ENCODE results near the gene NUP210L.
A peak's percentile ranks its signal among the peaks of the same experiment; 100 is the strongest.
"Not testable (repeated sequence)": the region's sequence is repeated elsewhere in the genome, so short reads cannot be mapped to it uniquely, and the experiment has no call there.

The NUP210L gene

DNA sequence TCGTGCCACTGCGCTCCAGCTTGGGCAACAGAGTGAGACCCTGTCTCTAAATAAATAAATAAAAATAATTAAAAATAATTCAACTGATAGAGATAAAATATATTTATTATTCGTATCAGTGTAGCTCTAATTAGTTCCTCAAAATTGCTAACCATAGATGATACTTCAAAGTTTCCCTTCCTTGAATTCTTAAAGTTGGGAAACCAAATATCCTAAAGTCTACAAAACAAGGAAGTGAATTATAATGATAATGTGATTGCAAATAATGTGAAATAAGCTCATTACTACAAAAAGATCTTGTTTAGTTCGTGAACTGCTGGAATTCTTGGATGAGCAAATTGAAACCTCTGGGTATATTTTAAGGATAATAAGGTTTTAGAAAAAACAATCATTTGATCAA lies 60.5 kb downstream of the NUP210L start:
- DNase-seq, result no peak

DNA sequence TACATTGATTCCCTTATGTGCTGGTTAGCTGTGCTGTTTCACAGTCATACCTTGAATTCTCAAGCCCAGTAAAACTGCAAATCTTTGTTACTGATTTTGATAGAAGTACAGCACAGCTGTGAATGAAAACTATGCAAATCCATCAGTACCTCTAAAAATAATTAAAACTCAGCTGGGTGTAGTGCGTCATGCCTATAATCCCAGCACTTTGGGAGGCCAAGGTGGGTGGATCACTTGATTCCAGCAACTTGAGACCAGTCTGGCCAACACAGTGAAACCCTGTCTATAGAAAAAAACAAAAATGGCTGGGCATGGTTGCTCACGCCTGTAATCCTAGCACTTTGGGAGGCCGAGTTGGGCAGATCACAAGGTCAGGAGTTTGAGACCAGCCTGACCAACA lies 61.2 kb downstream of the NUP210L start:
- no peak for DNase-seq

DNA sequence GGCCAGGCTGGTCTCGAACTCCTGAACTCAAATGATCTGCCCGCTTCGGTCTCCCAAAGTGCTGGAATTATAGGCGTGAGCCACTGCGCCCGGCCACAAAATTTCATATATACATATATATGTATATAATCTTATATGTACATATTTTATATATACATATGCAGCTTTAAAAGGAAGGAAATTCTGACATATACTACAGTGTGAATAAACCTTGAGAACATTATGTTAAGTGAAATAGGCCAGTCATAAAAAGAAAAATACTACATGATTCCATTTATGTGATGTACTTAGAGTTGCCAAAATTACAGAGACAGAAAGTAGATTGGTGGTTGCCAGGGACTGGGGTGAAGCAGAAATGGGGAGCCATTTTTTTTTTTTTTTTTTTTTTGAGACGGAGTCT lies 63.2 kb downstream of the NUP210L start:
- no peak for DNase-seq

DNA sequence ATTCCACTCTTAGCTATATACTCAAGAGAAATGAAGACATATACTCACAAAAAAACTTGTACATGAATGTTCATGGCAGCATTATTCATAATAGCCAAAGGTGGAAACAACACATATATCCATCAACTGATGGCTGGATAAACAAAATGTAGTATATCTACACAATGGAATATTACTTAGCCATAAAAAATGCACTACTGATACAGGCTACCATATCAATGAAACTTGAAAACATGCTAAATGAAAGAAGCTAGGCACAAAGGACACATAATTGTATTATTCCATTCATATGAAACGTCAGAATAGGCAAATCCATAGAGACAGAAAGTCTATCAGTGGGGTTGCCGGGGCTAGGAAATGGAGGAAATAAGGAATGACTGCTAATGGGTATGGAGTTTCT lies 67.3 kb downstream of the NUP210L start:
- no peak for DNase-seq

DNA sequence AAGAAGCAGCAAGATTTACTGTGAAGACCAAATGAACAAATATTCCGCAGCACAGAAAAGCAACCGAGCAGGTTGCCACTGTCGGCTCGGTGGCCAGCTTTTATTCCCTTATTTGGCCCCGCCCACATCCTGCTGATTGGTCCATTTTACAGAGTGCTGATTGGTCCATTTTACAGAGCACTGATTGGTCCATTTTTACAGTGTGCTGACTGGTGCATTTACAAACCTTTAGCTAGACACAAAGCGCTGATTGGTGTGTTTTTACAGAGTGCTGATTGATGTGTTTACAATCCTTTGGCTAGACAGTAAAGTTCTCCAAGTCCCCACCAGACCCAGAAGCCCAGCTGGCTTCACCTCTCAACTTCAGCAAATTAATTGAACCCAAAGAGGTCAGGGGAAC lies 71.8 kb downstream of the NUP210L start:
- DNase-seq, result not testable (repeated sequence)

DNA sequence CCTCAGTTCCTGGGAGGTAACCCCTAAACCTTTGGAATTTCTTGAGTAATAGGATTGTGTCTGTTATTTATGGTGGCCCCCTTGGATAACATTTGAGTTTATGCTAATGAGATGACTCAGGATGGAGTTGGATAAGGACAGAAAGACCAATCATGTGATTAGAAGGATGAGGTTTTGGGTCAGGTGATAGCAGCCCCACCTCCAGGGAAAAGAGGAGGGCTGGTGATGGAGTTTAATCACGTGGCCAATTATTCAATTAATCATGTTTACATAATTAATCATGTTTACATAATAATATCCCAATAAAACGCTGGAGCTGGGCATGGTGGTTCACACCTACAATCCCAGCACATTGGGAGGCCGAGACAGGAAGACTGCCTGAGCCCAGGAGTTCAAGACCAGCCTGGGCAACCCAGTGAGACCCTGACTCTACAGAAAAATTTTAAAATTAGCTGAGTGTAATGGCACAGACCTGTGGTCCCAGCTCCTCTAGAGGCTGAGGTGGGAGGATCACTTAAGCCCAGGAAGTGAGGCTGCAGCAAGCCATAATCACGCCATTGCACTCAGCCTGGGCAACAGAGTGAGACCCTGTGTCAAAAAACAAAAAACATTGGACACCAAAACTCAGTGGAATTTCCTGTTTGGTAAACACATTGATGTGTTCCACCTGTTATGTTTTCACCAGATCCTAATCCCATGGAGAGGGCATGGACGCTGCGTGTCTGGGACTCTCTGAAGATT lies 73.3 kb downstream of the NUP210L start:
- DNase-seq, result no peak

DNA sequence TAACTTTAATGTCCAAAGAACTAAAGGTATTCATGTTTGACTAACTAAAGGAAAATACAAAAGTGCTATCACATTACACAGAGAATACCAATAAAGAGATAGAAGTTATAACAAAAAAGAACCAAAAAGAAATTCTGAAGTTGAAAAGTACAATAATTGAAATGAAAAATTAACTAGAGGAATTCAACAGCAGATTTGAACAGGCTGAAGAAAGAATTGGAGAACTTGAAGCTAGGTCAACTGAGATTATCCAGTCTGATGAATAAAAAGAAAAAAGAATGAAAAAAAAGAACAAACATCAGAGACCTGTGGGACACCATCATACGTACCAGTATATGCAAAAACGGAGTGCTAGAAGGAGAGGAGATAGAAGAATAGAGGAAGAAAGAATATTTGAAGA lies 78.5 kb downstream of the NUP210L start:
- DNase-seq, result no peak

DNA sequence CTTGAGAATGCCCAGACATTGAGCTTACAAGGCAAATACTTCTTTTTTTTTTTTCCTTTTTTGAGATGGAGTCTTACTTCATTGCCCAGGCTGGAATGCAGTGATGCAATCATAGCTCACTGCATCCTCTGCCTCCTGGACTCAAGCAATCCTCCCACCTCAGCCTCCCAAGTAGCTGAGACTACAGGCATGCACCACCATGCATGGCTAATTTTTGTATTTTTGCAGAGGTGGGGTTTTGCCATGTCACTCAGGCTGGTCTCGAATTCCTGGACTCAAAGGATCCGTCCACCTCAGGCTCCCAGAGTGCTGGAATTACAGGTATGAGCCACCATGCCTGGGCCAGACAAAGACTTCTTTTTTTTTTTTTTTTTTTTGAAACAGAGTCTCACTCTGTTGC lies 79.1 kb downstream of the NUP210L start:
- DNase-seq, result no peak

DNA sequence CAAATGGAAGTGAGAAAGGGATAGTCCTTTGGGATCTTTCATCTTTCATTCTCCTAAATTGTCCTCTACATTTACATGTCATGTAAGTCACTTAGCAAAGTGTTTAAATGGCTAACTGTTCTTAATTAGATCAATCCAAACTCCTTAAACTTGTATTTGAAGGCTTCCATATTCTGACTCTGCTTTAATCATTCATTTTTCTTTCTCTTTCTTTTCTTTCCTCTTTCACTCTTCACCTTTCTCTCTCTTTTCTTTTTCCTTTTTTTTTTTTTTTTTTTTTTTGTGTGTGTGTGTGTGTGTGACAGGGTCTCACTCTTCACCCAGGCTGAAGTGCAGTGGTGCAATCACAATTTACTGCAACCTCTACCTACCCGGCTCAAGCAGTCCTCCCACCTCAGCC lies 92.6 kb downstream of the NUP210L start:
- DNase-seq, result no peak

DNA sequence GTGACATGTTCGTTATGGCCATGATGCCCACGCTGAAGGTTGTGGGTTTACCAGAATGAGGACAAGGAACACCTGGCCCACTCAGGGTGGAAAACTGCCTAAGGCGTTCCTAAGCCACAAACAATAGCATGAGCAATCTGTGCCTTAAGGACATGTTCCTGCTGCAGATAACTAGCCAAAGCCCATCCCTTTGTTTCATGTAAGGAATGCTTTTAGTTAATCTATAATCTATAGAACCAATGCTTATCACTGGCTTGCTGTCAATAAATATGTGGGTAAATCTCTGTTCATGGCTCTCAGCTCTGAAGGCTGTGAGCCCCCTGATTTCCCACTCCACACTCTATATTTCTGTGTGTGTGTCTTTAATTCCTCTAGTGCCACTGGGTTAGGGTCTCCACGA lies 107.4 kb downstream of the NUP210L start:
- DNase-seq, result not testable (repeated sequence)

DNA sequence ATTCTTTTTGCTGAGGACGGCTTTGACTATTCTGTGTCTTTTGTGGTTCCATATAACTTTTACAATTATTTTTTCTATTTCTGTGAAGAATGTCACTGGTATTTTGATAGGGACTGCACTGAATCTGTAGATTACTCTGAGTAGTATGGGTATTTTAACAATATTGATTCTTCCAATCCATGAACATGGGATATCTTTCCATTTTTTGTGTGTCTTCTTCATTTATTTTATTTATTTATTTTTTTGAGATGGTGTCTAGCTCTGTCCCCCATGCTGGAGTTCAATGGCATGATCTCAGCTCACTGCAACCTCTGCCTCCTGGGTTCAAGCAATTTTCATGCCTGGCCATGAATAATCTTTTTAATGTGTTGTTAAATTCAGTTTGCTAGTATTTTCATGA lies 121.2 kb downstream of the NUP210L start:
- not testable (repeated sequence) for DNase-seq

DNA sequence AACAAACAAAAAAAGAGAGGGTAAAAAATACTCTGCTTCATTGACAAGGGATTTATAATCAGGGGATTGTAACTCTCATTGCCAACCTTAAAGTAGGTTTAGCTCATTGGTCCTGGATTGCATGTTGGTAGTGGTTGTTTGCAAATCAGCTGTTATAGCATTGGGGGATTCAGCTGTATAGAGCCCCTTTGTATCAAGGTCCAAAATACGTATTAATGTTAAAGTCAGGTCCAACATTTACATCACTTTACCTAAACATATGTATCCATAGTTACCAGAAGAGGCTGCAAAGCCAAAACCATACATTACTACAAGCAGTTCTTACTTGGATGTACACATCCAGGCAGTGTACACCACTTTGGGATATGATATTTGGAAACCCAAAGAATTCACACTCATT lies 134.9 kb downstream of the NUP210L start:
- no peak for DNase-seq

DNA sequence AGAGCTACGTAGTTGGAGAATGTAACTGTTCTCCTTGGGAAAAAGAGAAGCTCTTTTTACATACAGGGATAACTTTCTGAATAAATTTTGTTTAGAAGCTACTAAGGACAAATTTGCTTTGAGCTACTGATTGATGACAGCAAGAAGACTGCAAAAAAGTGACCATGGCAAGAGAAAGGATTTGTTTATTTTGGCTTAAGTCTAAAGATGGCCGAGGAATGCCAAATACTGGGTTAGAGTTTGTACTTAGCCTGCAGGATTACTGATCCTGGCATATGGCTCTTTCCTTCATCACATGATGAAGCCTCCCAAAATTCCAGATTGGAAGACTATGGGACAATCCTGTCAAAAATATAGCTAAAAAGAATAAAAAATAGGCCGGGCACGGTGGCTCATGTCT lies 135.6 kb downstream of the NUP210L start:
- no peak for DNase-seq

DNA sequence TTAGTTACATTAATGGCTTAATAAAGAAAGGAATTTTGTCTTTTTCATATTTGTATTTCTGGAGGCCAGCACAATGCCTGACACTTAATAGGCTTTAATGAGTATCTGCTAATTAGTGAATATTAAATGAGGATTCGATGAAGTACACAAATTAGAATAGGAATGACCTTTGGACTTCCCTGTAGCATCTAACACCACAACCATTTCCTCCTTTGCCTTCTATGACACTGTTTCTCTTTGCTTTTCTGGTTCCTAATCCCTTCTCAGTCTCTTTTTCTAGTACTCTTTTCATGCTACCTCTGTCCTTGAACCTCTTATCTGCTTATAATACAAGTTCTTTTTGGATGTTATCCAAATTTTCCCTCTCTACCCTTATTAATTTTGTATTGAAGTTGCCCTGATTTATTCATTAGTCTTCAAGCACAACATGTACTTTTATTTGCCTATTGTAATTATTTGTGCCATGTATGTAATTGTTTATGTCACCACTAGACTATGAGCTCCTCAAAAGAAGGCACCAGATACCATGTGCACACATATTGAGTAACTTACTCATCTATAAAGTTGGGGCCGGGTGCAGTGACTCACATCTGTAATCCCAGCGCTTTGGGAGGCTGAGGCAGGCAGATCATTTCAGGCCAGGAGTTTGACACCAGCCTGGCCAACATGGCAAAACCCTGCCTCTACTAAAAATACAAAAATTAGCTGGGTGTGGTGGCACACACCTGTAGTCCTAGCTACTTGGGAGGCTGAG lies 140.5 kb downstream of the NUP210L start:
- no peak for DNase-seq

DNA sequence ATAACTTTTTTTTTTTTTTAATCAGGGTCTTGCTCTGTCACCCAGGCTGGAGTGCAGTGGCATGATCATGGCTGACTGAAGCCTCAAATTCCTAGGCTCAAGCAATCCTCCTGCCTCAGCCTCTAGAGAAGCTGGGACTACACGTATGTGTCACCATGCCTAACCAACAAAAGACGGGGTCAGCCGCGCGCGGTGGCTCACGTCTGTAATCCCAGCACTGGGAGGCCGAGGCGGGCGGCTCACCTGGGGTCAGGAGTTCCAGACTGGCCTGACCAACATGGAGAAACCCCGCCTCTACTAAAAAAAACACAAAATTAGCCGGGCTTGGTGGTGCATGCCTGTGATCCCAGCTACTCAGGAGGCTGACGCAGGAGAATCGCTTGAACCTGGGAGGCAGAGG lies 142.3 kb downstream of the NUP210L start:
- not testable (repeated sequence) for DNase-seq

DNA sequence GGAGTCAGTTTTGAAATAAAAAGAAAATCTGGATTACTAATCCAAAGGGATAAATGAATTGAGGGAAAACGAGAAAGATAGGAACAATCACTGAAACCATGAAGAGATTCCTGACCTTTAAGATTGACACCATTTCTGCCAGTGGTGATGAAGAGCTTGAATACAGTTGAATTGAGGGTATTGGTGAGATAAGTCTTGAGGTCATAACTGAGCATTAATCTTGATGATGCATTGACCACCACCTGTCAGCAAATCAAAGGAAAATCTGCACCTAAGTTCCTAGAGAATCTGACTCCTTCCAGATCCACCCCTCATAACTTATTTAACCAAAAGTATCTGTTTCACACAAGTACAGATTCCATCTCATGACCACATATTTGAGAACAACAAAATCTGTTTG lies 142.7 kb downstream of the NUP210L start:
- no peak for DNase-seq

DNA sequence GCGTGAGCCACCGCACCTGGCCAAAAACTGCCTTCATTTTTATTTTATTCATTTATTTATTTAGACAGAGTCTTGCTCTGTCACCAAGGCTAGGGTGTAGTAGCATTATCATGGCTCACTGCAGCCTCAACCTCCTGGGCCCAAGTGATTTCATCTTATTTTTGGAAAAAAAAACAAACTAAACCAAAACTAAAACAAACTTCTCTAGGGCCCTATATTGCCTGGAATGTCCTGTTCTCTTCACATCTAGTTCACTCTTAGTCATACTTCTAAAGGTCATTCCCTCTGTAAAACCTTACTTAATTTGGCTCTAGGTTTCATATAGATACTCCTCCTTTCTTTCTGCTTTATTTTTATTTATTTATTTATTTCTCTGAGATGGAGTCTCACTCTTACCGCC lies 148.7 kb downstream of the NUP210L start:
- no peak for DNase-seq

DNA sequence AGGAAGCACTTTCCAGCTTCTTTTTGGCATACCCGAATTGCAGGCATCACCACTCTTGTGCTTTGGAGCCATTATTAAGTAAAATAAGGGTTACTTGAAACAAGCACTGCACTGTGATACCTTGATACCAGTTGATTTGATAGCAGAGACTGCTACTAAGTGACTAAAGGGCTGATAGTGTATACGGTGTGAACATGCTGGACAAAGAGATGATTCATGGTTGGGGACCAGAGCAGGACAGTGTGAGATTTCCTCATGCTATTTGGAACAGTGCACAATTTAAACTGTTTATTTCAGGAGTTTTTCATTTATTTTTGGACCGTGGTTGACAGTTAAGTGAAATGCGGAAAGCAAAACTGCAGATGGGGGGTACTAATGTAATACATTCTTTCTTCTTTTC lies 154.5 kb downstream of the NUP210L start:
- DNase-seq, result no peak

DNA sequence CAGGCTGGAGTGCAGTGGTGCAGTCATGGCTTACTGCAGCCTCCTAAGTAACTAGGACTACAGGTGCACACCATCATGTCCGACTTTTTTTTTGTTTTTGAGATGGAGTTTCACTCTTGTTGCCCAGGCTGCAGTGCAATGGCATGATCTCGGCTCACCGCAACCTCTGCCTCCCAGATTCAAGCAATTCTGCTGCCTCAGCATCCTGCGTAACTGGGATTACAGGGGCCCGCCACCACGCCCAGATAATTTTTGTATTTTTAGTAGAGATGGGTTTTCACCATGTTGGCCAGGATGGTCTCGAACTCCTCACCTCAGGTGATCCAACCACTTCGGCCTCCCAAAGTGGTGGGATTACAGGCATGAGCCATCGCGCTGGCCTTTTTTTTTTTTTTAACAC lies 158.0 kb downstream of the NUP210L start:
- DNase-seq, result not testable (repeated sequence)

DNA sequence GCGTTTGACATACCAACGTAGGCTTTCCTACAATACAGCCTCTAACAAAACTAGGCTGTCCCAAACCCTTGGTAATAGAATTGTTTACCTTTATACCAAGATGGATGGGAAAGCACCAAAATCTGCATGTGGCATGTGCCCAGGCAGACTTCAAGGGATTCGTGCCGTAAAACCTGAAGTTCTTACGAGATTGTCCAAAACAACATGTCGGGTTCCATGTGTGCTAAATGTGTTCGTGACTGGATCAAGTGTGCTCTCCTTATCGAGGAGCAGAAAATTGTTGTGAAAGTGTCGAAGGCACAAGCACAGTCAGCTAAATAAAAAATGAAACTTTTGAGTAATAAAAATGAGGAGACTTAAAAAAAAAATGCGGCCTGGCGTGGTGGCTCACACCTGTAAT lies 159.2 kb downstream of the NUP210L start:
- DNase-seq, result no peak

DNA sequence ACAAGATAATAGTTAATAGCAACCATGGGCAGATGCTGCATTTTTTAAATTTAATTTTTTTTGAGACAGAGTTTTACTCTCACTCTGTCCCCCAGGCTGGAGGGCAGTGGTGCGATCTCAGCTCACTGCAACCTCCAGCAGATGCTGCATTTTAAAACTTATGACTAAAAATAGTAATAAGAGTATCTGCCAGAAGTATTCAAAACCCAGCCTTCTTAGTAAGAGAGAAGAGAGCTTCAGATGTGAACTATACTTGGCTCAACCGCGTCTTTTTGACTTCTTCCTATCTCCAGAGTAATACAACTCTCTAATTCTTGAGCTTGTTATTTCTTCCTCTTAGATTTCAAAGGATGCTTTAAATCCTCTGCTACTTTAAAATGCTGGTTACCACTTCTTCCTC lies 159.7 kb downstream of the NUP210L start:
- DNase-seq, result no peak

DNA sequence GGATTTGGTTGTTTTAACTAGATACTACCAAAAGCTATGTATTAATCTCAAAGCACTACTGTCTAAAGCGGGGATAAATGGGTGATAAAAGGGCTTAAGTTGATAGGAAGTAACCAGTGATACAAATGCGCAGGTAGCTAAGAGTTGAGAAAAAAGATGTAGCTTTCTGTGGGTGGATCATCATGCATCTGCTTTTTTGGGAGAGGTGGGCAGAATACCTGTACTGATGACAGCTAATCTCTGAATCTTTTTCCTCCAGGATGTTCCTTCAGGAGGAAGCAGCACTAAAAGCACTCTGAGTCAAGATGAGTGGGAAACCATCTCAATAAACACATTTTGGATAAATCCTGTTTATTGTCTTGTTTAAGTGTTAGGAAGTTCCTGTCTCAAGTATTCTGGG lies 163.1 kb downstream of the NUP210L start:
- DNase-seq, result no peak

DNA sequence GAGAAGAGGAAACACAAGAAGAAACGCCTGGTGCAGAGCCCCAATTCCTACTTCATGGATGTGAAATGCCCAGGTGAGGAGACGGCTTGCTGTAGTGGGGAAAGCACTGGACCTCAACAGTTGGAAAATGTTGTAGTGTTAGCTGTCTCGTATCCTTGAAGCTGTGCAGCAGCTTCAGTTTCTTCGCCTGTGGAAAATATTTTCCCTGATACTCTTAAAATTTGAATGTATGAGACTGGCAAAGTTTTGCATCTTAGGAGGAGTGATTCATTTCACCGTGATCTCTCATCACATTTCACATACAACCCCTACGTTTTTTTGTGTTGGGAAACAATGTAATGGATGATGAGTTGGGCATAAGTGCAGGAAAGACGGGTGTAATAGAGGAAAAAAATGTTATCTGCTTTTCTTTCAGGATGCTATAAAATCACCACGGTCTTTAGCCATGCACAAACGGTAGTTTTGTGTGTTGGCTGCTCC lies 163.7 kb downstream of the NUP210L start:
- no peak for DNase-seq

DNA sequence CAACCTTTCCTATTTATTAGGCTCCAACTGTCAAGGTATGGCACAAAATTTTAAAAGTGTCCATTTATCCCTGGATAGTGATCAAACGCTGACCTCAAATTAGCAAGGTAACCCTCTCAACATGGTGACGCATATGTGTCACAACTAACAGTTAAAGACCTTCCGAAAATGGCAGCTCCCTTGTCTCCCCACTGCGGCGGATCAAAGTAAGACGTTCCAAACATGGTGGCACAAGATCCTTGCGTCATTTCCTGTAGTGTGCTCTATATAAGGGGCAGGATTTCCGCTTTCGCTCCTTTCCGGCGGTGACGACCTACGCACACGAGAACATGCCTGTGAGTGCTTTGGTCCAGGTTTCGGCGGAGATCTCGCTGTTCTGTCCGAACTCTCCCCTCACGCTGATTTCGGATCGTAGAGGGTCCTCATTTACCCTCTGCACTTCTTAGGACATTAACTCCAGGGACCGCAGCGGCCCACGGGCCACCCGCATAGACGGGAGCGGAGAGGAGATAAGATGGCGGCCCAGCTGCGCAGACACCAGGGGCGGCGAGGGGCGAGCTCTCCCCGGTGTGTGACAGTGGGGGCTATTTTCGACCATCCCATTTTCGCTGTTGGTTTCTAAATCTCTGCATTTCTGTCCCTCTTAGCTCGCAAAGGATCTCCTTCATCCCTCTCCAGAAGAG lies 164.3 kb downstream of the NUP210L start, which contains the start of gene RPS27:
Gene RPS27, plus strand, starts transcription at position 295 of the 683 bp plus-strand sequence. Its CDS starts 35 bp downstream, at position 330.
- DNase-seq, result peak; percentile 98
